HFF-Myc (cell line): ENCODE measurements around the gene CPLX4.

Source experiments
- DNase-seq: peaks from one replicate; pipeline ENCODE4 v3.0.0-alpha.2; 2011; ENCODE audit warnings: low read depth; ENCODE audit errors: extremely low read depth
- H3K4me3 ChIP-seq: replicated peaks from 2 replicates; pipeline ENCODE4 v1.5.1; 2011; ENCODE audit warnings: low read depth, mild to moderate bottlenecking, control low read depth, low read length
- TF ChIP-seq, protein P1 (sequence below): IDR thresholded peaks from 2 replicates; pipeline ENCODE4 v1.5.1; 2012; ENCODE audit warnings: mild to moderate bottlenecking, low read depth, low read length, control low read depth; ENCODE audit errors: missing control alignments

The CPLX4 gene

GRCh38 chr18:59268721-59269562 is 49.5 kb downstream of the CPLX4 start:
- TF ChIP-seq, protein P1, sequence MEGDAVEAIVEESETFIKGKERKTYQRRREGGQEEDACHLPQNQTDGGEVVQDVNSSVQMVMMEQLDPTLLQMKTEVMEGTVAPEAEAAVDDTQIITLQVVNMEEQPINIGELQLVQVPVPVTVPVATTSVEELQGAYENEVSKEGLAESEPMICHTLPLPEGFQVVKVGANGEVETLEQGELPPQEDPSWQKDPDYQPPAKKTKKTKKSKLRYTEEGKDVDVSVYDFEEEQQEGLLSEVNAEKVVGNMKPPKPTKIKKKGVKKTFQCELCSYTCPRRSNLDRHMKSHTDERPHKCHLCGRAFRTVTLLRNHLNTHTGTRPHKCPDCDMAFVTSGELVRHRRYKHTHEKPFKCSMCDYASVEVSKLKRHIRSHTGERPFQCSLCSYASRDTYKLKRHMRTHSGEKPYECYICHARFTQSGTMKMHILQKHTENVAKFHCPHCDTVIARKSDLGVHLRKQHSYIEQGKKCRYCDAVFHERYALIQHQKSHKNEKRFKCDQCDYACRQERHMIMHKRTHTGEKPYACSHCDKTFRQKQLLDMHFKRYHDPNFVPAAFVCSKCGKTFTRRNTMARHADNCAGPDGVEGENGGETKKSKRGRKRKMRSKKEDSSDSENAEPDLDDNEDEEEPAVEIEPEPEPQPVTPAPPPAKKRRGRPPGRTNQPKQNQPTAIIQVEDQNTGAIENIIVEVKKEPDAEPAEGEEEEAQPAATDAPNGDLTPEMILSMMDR = no peak
- no peak for DNase-seq
- H3K4me3 ChIP-seq = no peak overlapping the region

DNA sequence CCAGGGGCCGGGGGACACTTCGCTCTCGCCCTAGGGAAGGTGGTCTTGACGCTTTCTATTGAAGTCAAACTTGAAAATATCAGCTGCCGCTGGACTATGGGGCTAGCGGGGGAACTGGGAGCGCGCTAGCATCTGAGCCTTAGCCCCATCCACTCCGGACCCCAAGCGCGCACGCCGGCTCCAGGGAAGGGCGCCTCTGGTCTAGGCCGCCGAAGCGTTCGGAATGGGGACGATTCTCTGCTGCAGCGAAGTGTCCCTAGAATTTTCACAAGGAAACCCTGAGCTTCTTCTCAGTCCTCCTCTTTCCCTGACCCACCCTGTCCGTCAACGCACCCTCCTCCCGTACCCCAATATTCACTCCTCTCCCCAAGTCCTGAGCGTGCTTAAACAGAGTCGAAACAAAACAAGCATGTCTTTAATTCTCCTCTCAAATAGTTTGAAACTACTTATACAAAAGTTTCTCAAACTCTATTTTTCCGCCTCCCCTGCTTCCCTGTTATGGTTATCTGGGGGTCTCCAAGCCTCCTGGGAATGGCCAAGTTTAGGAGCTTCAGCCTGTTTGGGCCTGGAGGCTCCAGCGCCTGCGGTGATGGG is 50.2 kb downstream of the CPLX4 start:
- DNase-seq = no peak
- TF ChIP-seq, protein P1 = no peak
- H3K4me3 ChIP-seq = no peak overlapping the region

DNA sequence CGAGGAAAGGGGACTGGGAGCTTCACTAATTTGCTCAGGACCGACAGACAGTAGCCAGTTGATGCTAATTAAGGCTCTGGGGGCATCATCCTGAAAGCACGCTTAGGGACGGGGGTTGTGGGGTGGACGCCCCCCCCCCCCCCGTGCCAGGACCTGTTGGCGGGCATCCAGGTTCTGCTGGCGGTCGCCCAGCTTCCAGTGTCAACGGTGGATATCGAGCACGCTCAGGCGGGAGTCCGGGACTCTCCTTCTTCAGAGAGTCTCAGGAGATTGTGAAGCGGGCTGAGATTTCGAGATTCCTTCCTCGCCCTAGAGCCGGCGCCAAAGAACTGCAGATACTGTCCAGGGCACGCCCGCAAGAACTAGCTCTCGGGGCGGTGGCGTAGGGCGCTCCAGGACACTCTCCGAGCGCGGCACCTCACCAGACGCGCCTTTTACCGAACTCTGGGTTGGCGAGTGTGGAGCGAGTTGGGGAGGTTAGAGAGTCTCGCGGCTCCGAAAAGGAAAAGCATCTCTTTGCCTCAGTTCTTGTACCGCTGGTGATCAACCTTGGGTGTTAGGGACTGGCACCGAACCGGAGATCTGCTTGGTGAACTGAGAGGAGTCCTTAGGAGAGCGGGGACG is 50.8 kb downstream of the CPLX4 start:
- no peak for DNase-seq
- no peak overlapping the region for H3K4me3 ChIP-seq
- TF ChIP-seq, protein P1 = no peak

DNA sequence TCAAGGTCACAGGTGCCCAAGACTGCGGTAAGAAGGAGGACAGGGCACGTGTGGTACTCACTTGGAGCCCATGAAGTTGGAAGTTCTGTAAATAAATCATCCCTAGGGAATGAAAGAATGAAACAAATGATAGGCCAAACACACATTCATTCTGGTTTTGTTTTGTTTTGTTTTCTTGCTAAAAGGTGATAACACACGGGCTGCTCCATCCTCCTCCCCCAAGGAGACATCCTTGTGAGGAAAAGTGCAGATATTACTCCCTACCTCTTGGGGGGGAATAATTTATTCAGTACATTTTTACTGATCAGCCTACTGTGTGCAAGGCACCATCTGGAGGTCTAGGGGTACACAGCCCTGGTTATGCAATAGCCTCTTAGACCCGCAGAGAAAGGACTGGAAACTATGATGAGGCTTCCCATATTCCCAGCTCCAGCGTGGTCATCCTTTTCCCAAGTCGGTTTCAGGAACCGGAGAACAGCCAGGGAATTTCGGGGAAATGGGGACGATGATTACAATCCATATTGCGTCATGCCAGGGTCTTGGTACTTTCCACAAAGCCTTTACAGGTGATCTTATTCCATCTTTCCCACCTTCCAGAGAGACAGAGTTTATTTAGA is 51.5 kb downstream of the CPLX4 start:
- no peak overlapping the region for H3K4me3 ChIP-seq
- TF ChIP-seq, protein P1 = no peak
- DNase-seq = no peak

DNA sequence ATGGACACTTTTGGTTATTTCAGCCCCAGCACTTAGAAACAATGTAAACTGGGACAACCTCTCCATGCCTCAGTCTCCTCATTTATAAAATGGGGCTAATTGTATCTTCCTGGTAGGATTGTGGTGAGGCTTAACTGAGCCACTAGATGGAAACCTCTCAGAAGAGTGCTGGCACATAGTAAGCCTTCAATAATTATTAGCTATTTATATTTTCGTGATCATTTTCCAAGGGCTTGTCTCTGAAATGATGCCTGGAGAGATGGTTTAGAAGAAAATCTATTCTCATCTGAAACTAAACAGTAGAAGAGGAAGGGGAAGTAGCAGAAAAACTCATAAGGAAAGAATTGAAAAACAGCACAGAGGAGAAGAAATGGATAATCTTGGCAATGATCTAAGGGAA is 52.0 kb downstream of the CPLX4 start:
- TF ChIP-seq, protein P1 = no peak
- no peak overlapping the region for H3K4me3 ChIP-seq
- no peak for DNase-seq

- no peak for DNase-seq
- TF ChIP-seq, protein P1 = no peak
- no peak overlapping the region for H3K4me3 ChIP-seq
Observed at GRCh38 chr18:59265974-59266369, 52.5 kb downstream of the CPLX4 start.
